PC-9 (cell line): ENCODE data around the gene VAV2.

Source experiments
- EZH2 ChIP-seq: fragments of 200-600 bp; sonication (generic); IDR thresholded peaks from 2 replicates; pipeline ENCODE4 v1.8.0; 2017; ENCODE audit warnings: antibody characterized with exemption, low read depth
- TF ChIP-seq, protein P1 (sequence below): fragments of 200-600 bp; sonication (generic); conservative IDR thresholded peaks from 2 replicates; pipeline ENCODE4 v1.6.1; 2017; ENCODE audit warnings: mixed run types, antibody characterized with exemption, mild to moderate bottlenecking, moderate library complexity

DNA sequence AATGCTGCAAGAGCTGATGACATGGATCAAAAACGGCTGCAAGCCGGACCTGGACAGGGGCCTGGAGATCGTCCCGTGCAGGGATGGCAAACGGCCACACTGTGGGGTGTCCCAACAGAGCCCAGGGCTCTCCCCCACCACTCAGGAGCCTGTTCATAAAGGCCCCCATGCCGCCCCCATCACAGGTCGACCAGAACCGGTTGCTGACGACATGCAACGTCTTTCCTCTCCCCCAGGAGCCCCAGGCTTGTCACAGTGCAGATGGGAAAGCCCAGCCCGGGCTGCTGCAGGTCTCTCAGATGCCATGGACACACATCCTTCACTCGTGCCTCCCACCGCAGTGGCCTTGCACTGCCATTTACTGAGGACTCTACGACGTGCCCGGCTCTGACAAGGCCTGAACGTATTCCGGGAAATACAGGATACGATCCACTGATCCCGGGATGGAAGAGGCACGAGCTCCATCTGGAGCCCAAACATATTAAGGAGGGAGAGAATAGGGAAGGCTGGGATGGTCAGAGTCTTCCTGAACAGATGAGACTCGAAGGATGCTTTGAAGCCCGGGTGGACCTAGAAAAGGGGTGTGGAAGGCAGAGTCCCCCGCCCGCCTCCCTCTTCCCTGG lies 177.4 kb downstream of the VAV2 start:
- TF ChIP-seq, protein P1, sequence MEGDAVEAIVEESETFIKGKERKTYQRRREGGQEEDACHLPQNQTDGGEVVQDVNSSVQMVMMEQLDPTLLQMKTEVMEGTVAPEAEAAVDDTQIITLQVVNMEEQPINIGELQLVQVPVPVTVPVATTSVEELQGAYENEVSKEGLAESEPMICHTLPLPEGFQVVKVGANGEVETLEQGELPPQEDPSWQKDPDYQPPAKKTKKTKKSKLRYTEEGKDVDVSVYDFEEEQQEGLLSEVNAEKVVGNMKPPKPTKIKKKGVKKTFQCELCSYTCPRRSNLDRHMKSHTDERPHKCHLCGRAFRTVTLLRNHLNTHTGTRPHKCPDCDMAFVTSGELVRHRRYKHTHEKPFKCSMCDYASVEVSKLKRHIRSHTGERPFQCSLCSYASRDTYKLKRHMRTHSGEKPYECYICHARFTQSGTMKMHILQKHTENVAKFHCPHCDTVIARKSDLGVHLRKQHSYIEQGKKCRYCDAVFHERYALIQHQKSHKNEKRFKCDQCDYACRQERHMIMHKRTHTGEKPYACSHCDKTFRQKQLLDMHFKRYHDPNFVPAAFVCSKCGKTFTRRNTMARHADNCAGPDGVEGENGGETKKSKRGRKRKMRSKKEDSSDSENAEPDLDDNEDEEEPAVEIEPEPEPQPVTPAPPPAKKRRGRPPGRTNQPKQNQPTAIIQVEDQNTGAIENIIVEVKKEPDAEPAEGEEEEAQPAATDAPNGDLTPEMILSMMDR = no peak
- no peak for TF ChIP-seq EZH2
